OCI-M2 (cell line): ENCODE measurements around the gene SUN1.
"Not testable (repeated sequence)": the region's sequence is repeated elsewhere in the genome, so short reads cannot be mapped to it uniquely, and the experiment has no call there.

ENCODE experiments used
- DNase-seq: peaks from one replicate; lab custom pipeline; 2025; ENCODE audit not compliant: unreplicated experiment; lab: John Stamatoyannopoulos, UW

The SUN1 gene

DNA sequence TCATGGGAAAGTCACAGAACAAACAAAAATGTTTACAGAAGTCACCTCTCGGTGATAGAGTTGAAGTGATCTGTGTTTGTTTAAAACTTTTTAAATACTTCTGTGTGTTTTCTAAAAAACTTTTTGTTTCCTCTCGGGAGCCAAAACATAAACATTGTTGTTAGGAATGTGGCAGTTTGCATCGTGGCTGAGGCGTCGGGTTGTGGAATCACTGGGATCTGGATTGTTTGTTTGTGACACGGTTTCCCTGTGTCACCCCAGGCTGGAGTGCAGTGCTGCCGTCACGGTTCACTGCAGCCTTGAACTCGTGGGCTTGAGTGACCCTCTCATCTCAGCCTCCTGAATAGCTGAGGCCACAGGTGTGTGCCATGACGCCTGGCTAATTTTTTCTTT lies 29.0 kb upstream of the SUN1 start:
- DNase-seq: no peak

DNA sequence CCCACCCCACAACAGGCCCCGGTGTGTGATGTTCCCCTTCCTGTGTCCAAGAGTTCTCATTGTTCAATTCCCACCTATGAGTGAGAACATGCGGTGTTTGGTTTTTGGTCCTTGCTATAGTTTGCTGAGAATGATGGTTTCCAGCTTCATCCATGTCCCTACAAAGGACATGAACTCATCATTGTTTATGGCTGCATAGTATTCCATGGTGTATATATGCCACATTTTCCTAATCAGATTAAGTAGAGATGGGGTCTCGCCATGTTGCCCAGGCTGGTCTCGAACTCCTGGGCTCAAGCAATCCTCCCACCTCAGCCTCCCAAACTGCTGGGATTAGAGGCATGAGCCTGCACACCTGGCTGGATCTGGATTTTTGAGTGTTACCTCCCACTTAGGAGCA lies 28.5 kb upstream of the SUN1 start:
- not testable (repeated sequence) for DNase-seq

- DNase-seq: no peak
Observed at GRCh38 chr7:805261-805660, 27.0 kb upstream of the SUN1 start.

- no peak for DNase-seq
Observed at GRCh38 chr7:815284-816216, 16.7 kb upstream of the SUN1 start.

- DNase-seq: peak; percentile 22
Observed at GRCh38 chr7:816300-816750, 16.0 kb upstream of the SUN1 start.

GRCh38 chr7:816751-817671 lies 15.3 kb upstream of the SUN1 start:
- no peak for DNase-seq

DNA sequence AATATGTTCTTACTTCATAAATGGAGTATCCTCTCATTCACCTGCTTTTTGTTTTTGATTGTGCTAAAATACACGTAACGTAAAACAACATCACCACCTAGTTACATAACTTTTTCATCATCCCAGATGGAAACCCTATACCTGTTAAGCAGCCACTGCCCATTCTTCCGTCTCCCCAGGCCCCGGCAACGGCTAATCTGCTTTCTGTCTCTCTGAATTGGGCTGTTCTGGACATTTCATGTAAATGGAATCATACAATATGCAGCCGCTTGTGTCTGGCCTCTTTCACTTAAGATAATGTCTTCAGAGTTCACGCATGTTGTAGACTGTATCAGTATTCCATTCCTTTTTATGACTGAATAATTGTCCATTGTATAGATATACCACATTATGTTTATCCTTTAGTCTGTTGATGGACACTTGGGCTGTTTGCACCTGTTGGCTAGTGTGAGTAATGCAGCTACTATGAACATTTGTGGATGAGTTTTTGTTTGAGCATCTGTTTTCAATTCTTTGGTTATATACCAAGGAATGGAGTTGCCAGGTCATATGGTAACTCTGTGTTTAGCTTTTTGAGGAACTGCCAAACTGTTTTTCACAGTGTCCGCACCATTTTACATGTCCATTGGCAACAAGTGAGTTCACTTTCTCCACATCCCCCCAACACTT lies 14.1 kb upstream of the SUN1 start:
- DNase-seq: no peak

DNA sequence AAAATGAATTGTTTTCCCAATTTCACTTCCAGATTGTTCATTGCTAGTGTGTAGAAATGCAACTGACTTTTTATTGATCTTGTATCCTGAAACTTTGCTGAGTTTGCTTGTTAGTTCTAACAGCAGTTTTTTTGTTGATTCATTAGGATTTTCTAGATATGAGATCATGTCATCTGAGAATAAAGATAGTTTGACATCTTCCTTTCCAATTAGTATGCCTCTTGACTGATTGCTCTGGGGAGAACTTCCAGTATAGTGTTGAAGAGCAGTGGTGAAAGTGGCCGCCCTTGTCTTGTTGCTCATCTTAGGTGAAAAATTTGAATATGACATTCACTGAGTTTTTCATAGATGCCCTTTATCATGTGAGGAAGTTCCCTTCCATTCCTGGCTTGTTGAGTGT lies 11.9 kb upstream of the SUN1 start:
- DNase-seq: no peak

- no peak for DNase-seq
Observed at GRCh38 chr7:821688-822087, 10.6 kb upstream of the SUN1 start.

GRCh38 chr7:822692-823276 lies 9.5 kb upstream of the SUN1 start:
- DNase-seq: no peak

GRCh38 chr7:823649-824048 lies 8.6 kb upstream of the SUN1 start:
- no peak for DNase-seq

GRCh38 chr7:824081-824480 lies 8.2 kb upstream of the SUN1 start:
- DNase-seq: no peak

DNA sequence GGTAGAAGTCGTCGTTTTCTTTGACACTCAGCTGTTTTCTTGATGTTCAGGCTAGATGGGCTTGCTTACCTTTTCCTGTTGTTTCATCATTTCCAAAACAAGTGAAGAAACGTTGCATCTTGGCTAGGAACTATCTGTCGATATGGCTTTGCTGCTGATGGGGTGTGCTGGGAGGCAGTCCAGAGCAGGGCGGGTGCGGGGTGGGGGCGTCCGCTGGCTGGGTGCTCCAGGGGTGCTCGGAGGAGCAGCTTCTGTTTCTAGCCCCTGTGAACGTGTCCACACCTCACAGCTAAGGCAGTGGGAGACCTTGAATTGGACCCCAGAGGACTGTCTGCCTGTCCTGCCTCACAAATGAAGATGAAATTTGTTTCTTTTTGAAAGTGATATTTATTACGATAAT lies 7.6 kb upstream of the SUN1 start:
- no peak for DNase-seq

DNA sequence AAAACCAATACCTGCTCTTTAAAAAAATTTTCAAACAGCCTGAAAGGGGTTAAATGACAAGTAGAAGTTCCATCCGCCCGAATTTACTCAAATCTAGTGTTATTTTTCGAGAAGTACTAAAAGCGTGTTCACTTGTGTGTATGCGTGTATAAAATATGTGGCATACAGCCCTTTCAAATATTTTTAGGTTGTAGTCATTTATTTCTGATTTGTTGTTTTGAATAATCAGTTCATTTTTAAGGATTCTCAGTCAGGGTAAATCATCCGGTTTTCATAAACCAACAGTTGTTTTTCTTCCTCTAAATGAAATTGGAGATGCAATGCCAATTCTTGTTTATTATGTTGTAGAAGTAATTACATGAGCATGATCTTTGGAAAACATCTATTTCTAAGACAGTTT lies 6.9 kb upstream of the SUN1 start:
- DNase-seq: no peak

DNA sequence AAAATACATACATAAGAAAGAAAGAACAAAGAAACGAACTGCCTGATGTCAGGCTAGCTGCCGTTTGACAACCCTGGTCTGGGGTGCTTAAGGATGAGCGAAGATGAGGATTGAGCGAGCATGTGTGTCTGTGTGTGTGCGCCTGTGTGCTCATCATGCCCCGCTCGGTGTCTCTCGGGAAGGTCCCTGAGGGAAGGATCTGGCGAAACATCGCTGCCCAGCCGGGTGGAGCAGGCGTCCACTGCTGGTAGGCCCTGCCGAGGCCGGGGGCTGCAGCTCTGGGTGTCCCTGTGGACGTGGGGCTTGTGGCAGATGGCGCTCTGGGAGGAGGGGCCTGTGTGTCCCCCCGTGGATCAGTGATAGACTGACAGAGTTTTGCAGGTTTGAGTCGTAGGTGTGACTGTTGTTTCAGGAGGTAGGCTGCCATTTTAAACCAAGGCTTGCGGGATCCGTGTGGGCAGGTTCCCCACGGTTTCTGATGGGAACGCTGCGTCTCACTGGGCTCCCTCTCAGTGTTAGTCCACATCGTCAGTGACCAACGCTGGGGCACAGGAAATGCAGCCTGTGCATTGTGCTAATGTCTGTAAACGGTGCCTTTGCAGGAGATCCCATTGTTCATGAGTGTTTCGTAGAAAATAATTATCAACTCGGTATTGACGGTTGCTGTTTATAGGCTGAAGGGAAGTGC lies 5.9 kb upstream of the SUN1 start:
- DNase-seq: no peak

DNA sequence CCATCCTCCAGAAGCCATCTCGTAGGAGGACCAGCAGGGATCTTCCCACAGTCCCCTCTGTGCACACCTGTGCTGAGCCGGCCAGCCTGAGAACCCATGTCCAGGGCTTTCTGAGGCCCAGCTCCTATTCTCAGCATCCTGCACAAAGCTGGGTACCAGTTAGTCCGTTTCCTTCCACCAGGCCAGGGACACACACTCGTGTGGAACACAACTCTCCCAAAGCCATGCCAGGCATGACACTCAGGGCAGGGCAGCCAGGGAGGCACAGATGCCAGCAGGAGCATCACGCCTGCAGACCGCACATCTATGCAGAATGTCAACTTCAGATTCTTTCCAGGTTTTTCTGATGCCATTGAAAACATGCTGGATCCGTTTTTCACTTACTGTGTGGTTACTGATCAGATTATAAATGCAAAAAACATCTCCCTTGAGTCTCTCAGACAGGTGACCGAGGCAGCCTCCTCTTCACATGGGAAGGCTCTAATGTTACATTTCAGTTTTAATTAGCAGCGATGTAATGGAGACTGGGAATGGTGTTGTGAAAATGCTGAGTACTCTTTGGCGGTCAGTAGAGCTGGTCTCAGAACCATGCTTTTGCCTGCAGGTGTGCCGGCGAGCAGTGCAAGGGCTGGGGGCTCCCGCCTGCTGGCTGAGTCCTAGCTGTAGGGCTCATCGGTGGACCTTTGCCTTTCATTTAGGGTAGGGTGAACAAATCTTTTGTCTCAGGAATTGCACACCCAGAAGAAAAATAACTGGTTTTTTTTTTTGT lies 3.3 kb upstream of the SUN1 start:
- DNase-seq: no peak

DNA sequence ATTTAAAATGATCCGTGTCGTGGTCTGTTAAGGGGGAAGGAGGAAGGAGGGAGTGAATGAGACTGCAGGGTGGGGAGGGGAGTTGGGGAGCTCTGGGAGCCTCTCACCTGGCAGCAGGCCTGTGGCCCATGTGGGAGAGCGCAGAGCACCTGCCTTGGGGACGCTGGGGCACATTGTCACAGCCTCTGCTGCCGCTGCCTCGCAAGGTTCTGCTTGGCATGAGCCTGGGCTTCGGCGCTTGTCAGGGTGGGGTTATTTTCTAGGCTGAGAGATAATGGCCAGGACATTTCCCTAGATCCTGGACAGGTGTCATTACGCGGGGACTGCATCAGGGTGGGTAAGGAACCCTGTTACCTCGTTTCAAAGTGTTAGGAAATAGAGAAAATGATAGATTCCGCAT lies 2.2 kb upstream of the SUN1 start:
- DNase-seq: no peak

DNA sequence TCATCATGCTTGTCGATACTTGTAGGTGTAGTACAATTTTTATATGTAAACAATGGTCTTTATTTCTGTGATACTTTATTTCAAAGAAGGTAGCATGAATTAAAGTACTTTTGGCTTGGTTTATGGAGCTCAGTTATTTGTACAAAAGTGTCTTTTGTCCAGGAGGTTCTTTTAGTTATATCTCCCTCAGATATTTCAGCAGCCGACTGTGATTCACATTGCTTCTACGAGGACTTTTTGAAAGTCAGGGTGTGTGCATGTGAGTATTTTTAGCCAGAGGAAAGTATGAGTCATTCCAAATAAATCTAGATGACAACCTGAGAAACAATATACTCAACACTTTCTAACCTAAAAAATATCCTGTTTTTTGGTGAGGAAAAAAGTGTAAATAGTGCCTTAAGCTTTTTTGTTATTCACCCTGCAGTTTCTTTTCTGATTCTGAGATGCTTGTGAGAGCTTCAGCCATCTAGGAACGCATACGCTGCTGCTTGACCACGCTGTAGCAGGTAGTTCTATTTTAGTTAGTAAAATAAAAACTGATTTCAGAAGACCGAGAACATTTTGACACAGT lies 595 bp upstream of the SUN1 start:
- no peak for DNase-seq

DNA sequence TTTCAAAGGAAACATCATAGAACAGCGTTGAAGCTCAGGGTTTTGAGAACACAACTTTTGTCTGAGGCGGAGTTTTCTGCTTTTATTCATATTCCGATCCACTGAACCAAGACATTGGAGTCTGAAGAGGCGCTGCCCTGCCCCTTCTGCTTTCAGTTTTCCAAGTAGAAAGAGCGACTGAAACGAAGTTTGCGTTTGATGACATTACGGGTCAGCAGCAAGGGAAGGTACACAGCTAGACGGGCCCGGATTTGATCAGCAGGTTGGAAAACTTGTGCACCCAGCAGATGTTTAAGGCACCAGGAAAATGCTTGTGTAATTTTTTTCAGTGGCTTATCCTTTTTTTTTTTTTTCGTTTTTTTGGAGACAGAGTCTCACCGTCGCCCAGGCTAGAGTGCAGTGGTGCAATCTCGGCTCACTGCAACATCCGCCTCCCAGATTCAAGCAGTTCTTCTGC lies 720 bp downstream of the SUN1 start:
- DNase-seq: no peak
